Hepatocyte (in vitro differentiated cells): ENCODE data around the gene TEX26. TPM values are rescaled to one million over a fixed set of nuclear protein-coding genes. Genes with fewer than 3 reads are reported as not detected.

Experiments
- DNase-seq: peaks from one replicate; pipeline ENCODE4 v3.0.0-alpha.2; 2016; ENCODE audit warnings: low spot score
- H2AFZ ChIP-seq: fragments of 200-600 bp; sonication (generic); 2 replicates; pipeline ENCODE4 v1.6.0; 2016; ENCODE audit warnings: antibody characterized with exemption, mild to moderate bottlenecking
- H3K27ac ChIP-seq: fragments of 200-600 bp; sonication (generic); 2 replicates; pipeline ENCODE4 v1.5.1; 2016; ENCODE audit warnings: mild to moderate bottlenecking
- H3K27me3 ChIP-seq: fragments of 200-600 bp; sonication (generic); 2 replicates; pipeline ENCODE4 v1.6.1; 2016
- H3K36me3 ChIP-seq: fragments of 200-600 bp; sonication (generic); replicated peaks from 2 replicates; pipeline ENCODE4 v1.5.1; 2016; ENCODE audit warnings: low read depth; ENCODE audit not compliant: insufficient read depth
- H3K4me1 ChIP-seq: fragments of 200-600 bp; sonication (generic); 2 replicates; pipeline ENCODE4 v1.5.1; 2016; ENCODE audit warnings: mild to moderate bottlenecking, moderate library complexity; ENCODE audit not compliant: insufficient read depth
- H3K4me2 ChIP-seq: fragments of 200-600 bp; sonication (generic); 2 replicates; pipeline ENCODE4 v1.6.0; 2016
- H3K4me3 ChIP-seq: fragments of 200-600 bp; sonication (generic); 2 replicates; pipeline ENCODE4 v1.5.1; 2016; ENCODE audit warnings: mild to moderate bottlenecking
- H3K79me2 ChIP-seq: fragments of 200-600 bp; sonication (generic); 2 replicates; pipeline ENCODE4 v1.6.0; 2017; ENCODE audit warnings: mild to moderate bottlenecking
- H3K9me2 ChIP-seq: fragments of 200-600 bp; sonication (generic); replicated peaks from 2 replicates; pipeline ENCODE4 v1.6.0; 2017; ENCODE audit warnings: mild to moderate bottlenecking; ENCODE audit not compliant: insufficient read depth
- H3K9me3 ChIP-seq: fragments of 200-600 bp; sonication (generic); 2 replicates; pipeline ENCODE4 v1.5.1; 2016; ENCODE audit warnings: low read depth, mild to moderate bottlenecking
- H4K20me1 ChIP-seq: fragments of 200-600 bp; sonication (generic); 2 replicates; pipeline ENCODE4 v1.6.0; 2016; ENCODE audit warnings: mild to moderate bottlenecking; ENCODE audit not compliant: insufficient read depth, poor library complexity, severe bottlenecking
- CTCF ChIP-seq: fragments of 200-600 bp; sonication (generic); IDR thresholded peaks from 2 replicates; pipeline ENCODE4 v1.5.1; 2016; ENCODE audit warnings: antibody characterized with exemption, mild to moderate bottlenecking; ENCODE audit not compliant: poor library complexity
- EZH2 ChIP-seq: fragments of 200-600 bp; sonication (generic); IDR thresholded peaks from 2 replicates; pipeline ENCODE4 v1.6.1; 2016; ENCODE audit warnings: antibody characterized with exemption, mild to moderate bottlenecking, borderline replicate concordance
- EZH2phosphoT487 ChIP-seq: fragments of 200-600 bp; sonication (generic); IDR thresholded peaks from one replicate; pipeline ENCODE4 v1.6.1; 2018; ENCODE audit warnings: antibody characterized with exemption, mild to moderate bottlenecking, low read depth, moderate library complexity; ENCODE audit not compliant: unreplicated experiment, severe bottlenecking
- WGBS: methylation state at CpG from one replicate; pipeline ENCODE4 v1.1.6; 2016; ENCODE audit warnings: low lambda C conversion rate; ENCODE audit errors: missing lambda C conversion rate; 5-methylcytosine and 5-hydroxymethylcytosine counted together
- polyA plus RNA-seq: library from polyadenylated mRNA; unstranded; fragments of >200 nt; fragmentation: Nextera tagmentation; extraction: Ambion mirVana; gene quantifications from 2 replicates; pipeline ENCODE4 v1.2.1, GENCODE V29; 2016
- total RNA-seq: library from RNA; depleted of rRNA; stranded (reverse); fragments of >200 nt; gene quantifications from 2 replicates; pipeline ENCODE4 v1.2.3, GENCODE V29; 2014

The TEX26 gene
- total and polyA plus RNA-seq, 2 experiments from 2014 or later: 0.57 to 1.1 TPM

- DNase-seq: no peak
- Histone ChIP-seq H3K9me2 (no peaks in the 10 kb centered on the region), H2AFZ (no peak overlapping the region), H3K4me2 (no peak overlapping the region), H3K27me3 (no peaks in the 10 kb centered on the region), H3K4me3 (no peak overlapping the region), H3K36me3 (no peaks in the 10 kb centered on the region), H3K79me2 (no peaks in the 10 kb centered on the region), H3K4me1 (no peaks in the 10 kb centered on the region), H3K27ac (no peak overlapping the region), H3K9me3 (no peaks in the 10 kb centered on the region), H4K20me1 (no peaks in the 10 kb centered on the region)
- no peak for TF ChIP-seq EZH2phosphoT487
- TF ChIP-seq CTCF: no peak
- no peak for TF ChIP-seq EZH2
- 50% methylated on average over 3 of the region's 3 CpGs for WGBS
Measured at GRCh38 chr13:30985637-30986205, 53.3 kb downstream of the TEX26 start.

- no peak for DNase-seq
- no peaks in the 10 kb centered on the region for H3K4me1 ChIP-seq
- H3K36me3 ChIP-seq: no peaks in the 10 kb centered on the region
- H3K9me2 ChIP-seq: no peaks in the 10 kb centered on the region
- H3K79me2 ChIP-seq: no peaks in the 10 kb centered on the region
- no peak overlapping the region for H3K27ac ChIP-seq
- no peaks in the 10 kb centered on the region for H3K9me3 ChIP-seq
- WGBS: 71% methylated on average over 8 of the region's 8 CpGs
- TF ChIP-seq CTCF: no peak
- no peak for TF ChIP-seq EZH2
- no peak for TF ChIP-seq EZH2phosphoT487
- H4K20me1 ChIP-seq: no peaks in the 10 kb centered on the region
- H3K4me3 ChIP-seq: no peak overlapping the region
- no peak overlapping the region for H3K4me2 ChIP-seq
- H3K27me3 ChIP-seq: no peaks in the 10 kb centered on the region
- H2AFZ ChIP-seq: no peak overlapping the region
Measured at GRCh38 chr13:30991184-30991583, 58.7 kb downstream of the TEX26 start.

GRCh38 chr13:30991922-30992321 lies 59.5 kb downstream of the TEX26 start:
- WGBS: 96% methylated on average over 7 of the region's 7 CpGs
- Histone ChIP-seq H3K4me2 (no peak overlapping the region), H3K9me3 (no peaks in the 10 kb centered on the region), H3K4me3 (no peak overlapping the region), H3K9me2 (no peaks in the 10 kb centered on the region), H3K36me3 (no peaks in the 10 kb centered on the region), H2AFZ (no peak overlapping the region), H3K79me2 (no peaks in the 10 kb centered on the region), H3K27me3 (no peaks in the 10 kb centered on the region), H3K27ac (no peak overlapping the region), H4K20me1 (no peaks in the 10 kb centered on the region), H3K4me1 (no peaks in the 10 kb centered on the region)
- TF ChIP-seq EZH2: no peak
- no peak for TF ChIP-seq EZH2phosphoT487
- no peak for TF ChIP-seq CTCF
- DNase-seq: no peak
